Astrocyte (in vitro differentiated cells and primary cell): ENCODE data around the gene RIT1.

Source experiments
- EZH2 ChIP-seq: IDR thresholded peaks from 2 replicates; pipeline ENCODE4 v1.6.1; 2012; ENCODE audit warnings: mild to moderate bottlenecking, low read length, inconsistent platforms; ENCODE audit not compliant: insufficient read depth
- TF ChIP-seq, protein P1 (sequence below): IDR thresholded peaks from 2 replicates; pipeline ENCODE4 v1.5.1; 2011; ENCODE audit warnings: low read depth, mild to moderate bottlenecking, inconsistent platforms, low read length, moderate library complexity; ENCODE audit not compliant: insufficient read depth

DNA sequence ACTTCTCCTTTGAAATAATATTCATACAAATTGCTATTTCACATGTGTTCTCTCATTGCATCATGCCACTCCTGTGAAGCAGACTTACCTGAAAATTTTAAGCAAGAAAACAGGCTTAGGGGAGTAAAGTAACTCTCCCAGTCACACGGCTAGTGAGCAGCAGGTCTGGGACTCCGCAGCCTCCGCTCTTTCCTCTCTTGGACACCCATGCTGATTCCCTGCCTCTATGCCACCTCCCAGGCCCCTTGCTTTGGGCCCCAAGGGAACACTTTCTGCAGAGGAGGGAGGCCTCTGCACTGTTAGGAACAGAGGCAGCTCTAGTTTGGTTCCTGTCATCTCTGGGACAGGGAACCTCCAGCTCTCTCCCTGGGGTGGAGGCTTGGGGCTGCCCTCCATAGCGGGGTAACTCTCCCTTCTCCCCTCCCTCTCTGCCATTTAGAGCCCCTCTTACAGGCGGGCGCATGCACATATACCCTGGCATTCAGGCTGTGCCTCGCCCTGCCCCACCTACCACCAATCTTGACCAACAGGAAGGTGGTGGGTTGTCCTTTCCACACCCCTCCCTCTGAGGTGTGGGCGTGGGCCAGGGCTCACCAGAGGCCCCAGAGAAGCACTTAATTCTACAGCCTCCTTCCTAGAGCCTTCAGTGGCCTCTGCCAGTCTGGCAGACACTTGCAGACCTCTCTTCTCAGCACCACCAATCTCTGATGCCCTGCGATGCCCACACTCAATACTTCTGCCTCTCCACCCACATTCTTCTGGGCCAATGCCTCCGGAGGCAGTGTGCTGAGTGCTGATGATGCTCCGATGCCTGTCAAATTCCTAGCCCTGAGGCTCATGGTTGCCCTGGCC, 30.1 kb upstream of the RIT1 start, which contains the start of gene RXFP4:
- TF ChIP-seq, protein P1, sequence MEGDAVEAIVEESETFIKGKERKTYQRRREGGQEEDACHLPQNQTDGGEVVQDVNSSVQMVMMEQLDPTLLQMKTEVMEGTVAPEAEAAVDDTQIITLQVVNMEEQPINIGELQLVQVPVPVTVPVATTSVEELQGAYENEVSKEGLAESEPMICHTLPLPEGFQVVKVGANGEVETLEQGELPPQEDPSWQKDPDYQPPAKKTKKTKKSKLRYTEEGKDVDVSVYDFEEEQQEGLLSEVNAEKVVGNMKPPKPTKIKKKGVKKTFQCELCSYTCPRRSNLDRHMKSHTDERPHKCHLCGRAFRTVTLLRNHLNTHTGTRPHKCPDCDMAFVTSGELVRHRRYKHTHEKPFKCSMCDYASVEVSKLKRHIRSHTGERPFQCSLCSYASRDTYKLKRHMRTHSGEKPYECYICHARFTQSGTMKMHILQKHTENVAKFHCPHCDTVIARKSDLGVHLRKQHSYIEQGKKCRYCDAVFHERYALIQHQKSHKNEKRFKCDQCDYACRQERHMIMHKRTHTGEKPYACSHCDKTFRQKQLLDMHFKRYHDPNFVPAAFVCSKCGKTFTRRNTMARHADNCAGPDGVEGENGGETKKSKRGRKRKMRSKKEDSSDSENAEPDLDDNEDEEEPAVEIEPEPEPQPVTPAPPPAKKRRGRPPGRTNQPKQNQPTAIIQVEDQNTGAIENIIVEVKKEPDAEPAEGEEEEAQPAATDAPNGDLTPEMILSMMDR = no peak
- no peak for TF ChIP-seq EZH2
